Measurements from ENCODE around the gene PAF1. TPM values are rescaled to one million over a fixed set of nuclear protein-coding genes. Genes with fewer than 3 reads are reported as not detected.
"Not testable (repeated sequence)": the region's sequence is repeated elsewhere in the genome, so short reads cannot be mapped to it uniquely, and the experiment has no call there.

PAF1 gene
- total RNA-seq, 1 donor from 2014 or later, result 18.9 TPM

GRCh38 chr19:39381910-39382611, 8.8 kb downstream of the PAF1 start:
- DNase-seq, result no peak

- DNase-seq, result no peak
Measured at GRCh38 chr19:39380521-39381502, 10.1 kb downstream of the PAF1 start.

GRCh38 chr19:39379865-39380396, 11.0 kb downstream of the PAF1 start:
- DNase-seq, result no peak

GRCh38 chr19:39379366-39379765, 11.5 kb downstream of the PAF1 start:
- DNase-seq, result not testable (repeated sequence)

- DNase-seq, result no peak
Measured at GRCh38 chr19:39377373-39378362, 13.2 kb downstream of the PAF1 start.

GRCh38 chr19:39375929-39376328, 15.0 kb downstream of the PAF1 start:
- DNase-seq, result no peak

- no peak for DNase-seq
Measured at GRCh38 chr19:39372941-39373340, 18.0 kb downstream of the PAF1 start.

- peak; percentile 66 for DNase-seq
Measured at GRCh38 chr19:39372047-39372802, 18.7 kb downstream of the PAF1 start.

GRCh38 chr19:39370735-39371134, 20.2 kb downstream of the PAF1 start:
- DNase-seq, result no peak

GRCh38 chr19:39369200-39369599, 21.7 kb downstream of the PAF1 start:
- DNase-seq, result no peak

GRCh38 chr19:39365531-39365930, 25.4 kb downstream of the PAF1 start:
- no peak for DNase-seq

GRCh38 chr19:39363901-39364457, 26.9 kb downstream of the PAF1 start:
- peak; percentile 50 for DNase-seq

GRCh38 chr19:39362682-39363657, 27.9 kb downstream of the PAF1 start:
- DNase-seq, result no peak

GRCh38 chr19:39360599-39360998, 30.3 kb downstream of the PAF1 start:
- no peak for DNase-seq

- no peak for DNase-seq
Measured at GRCh38 chr19:39359026-39359425, 31.9 kb downstream of the PAF1 start.

- DNase-seq, result no peak
Measured at GRCh38 chr19:39356647-39357046, 34.3 kb downstream of the PAF1 start.

GRCh38 chr19:39356073-39356472, 34.8 kb downstream of the PAF1 start:
- no peak for DNase-seq

GRCh38 chr19:39355253-39355652, 35.7 kb downstream of the PAF1 start:
- DNase-seq, result no peak
